Heart left ventricle (tissue), 16 donors: ENCODE results near the gene THADA. TPM values are rescaled to one million over a fixed set of nuclear protein-coding genes. Genes with fewer than 3 reads are reported as not detected.

Experiments used
- ATAC-seq, 4 donors: fragments of 200-7000 bp; cut with Tn5 transposase; one replicate each; pipeline ENCODE4 v1.9.1; 2020 to 2022; ENCODE audit warnings: moderate library complexity in 4 of 4, mild to moderate bottlenecking in 3 of 4, moderate number of reproducible peaks in 1 of 4
- DNase-seq, 5 donors: peaks; one replicate each; pipeline ENCODE4 v3.0.0-alpha.2; 2020
- H3K27ac ChIP-seq, 12 donors: fragments of 200-600 bp; sonication (generic) in 4 of 12; one replicate each; pipeline versions ENCODE4 v1.5.0 to v1.8.0; 2016 to 2022; ENCODE audit warnings: mild to moderate bottlenecking in 2 of 12
- H3K27me3 ChIP-seq, 9 donors: fragments of 200-600 bp; sonication (generic) in 2 of 9; one replicate each; pipeline versions ENCODE4 v1.5.1 to v1.8.0; 2016 to 2022; ENCODE audit warnings: mild to moderate bottlenecking in 3 of 9
- H3K36me3 ChIP-seq, 9 donors: fragments of 200-600 bp; sonication (generic) in 2 of 9; one replicate each; pipeline versions ENCODE4 v1.5.0 to v1.8.0; 2018 to 2022; ENCODE audit warnings: mild to moderate bottlenecking in 2 of 9
- H3K4me1 ChIP-seq, 12 donors: fragments of 200-600 bp; sonication (generic) in 4 of 12; one replicate each; pipeline versions ENCODE4 v1.5.0 to v1.8.0; 2016 to 2022; ENCODE audit warnings: mild to moderate bottlenecking in 3 of 12
- H3K4me3 ChIP-seq, 12 donors: fragments of 200-600 bp; sonication (generic) in 4 of 12; one replicate each; pipeline versions ENCODE4 v1.5.0 to v1.8.0; 2017 to 2022; ENCODE audit warnings: mild to moderate bottlenecking in 9 of 12, moderate library complexity in 4 of 12
- H3K9me3 ChIP-seq, 12 donors: fragments of 200-600 bp; sonication (generic) in 4 of 12; one replicate each; pipeline versions ENCODE4 v1.5.0 to v1.8.0; 2016 to 2022; ENCODE audit warnings: mild to moderate bottlenecking in 1 of 12
- CTCF ChIP-seq, 12 donors: fragments of 200-600 bp; sonication (generic) in 4 of 12; IDR thresholded peaks; one replicate each; pipeline versions ENCODE4 v1.5.0 to v1.8.0; 2018 to 2022; ENCODE audit warnings: antibody characterized with exemption in 12 of 12, mild to moderate bottlenecking in 5 of 12
- POLR2A ChIP-seq, 2 donors: fragments of 450-650 bp; IDR thresholded peaks; one replicate each; pipeline ENCODE4 v1.6.1; 2017; ENCODE audit warnings: antibody characterized with exemption in 2 of 2, mild to moderate bottlenecking in 2 of 2, moderate library complexity in 2 of 2
- WGBS, 4 donors: extraction: QIAGEN DNeasy Blood & Tissue Kit in 2 of 4; methylation state at CpG; one replicate each; pipeline versions ENCODE4 v1.1.5 to v1.1.7; 2013 to 2018; 5-methylcytosine and 5-hydroxymethylcytosine counted together
- intact Hi-C, 10 donors: fragments of 100-400 bp; cut with DNase I; formaldehyde crosslinking; loops; one replicate each; pipeline versions ENCODE4 v1.11.1 to v1.14.2; 2022
- polyA plus RNA-seq, 2 donors: library from polyadenylated mRNA; stranded (reverse); fragments of 200-250 nt; gene quantifications; one replicate each; pipeline ENCODE4 v1.2.3, GENCODE V29; 2013
- total RNA-seq, 9 donors: library from RNA; depleted of rRNA in 2 of 9; stranded (reverse); fragments of >200 nt in 2 of 9; fragmentation: NEBNext Ultra II Directional in 3 of 9; extraction: Animal tissue kit (Norgen Biotek cat#: 25700) in 3 of 9; gene quantifications; one replicate each; pipeline versions ENCODE4 v1.1.0 to v1.2.4, GENCODE V29; 2016 to 2023
- donor health status: ischemic (EF 13 %, LVEDD 7.1; RV severe dilation, severe dysfunction).
- donor health status: healthy with polysubstance abuse.
- donor health status: DM: no; HTN: yes; CAD: no.
- donor health status: DM: no; HTN: no; CAD: no.
- donor health status: ischemic (EF 25% LVEDD 6.9; RV normal size, moderate dysfunction).
- donor health status: ischemic (EF 25% LVEDD 5.7; RV mildly dilated, moderate dysfunction).
- donor health status: healthy.
- donor health status: DM: yes; HTN: yes; CAD: no.
- donor health status: ischemic (EF 35%, LVEDD 5.7; RV mildly dilated, moderate dysfunction).
- donor health status: nonischemic (EF 11% LVEDD 7.7; RV severe dilation, severe dysfunction).
- donor health status: DM: yes; HTN: yes; CAD: no.
- donor health status: PGD.
- donor health status: ischemic (EF 29% LVEDD 5.4; RV normal size, mild dysfunction).
- donor health status: nonischemic (EF 23%, LVEDD 6.1; RV moderate dilation, normal function).

THADA gene
- total and polyA plus RNA-seq, 11 donors: 6.8 to 21.4 (median 13.0) TPM

GRCh38 chr2:43188561-43189386 lies 407.1 kb downstream of the THADA start:
- H3K36me3 ChIP-seq: no peaks in the 10 kb centered on the region
- no peak for TF ChIP-seq CTCF (IDR thresholded peaks at IDR 0.05)
- TF ChIP-seq POLR2A (IDR thresholded peaks at IDR 0.05): no peak
- no peaks in the 10 kb centered on the region for H3K9me3 ChIP-seq
- intact Hi-C loops: no loop called here
- ATAC-seq (no peak), DNase-seq (no peak)
- no peaks in the 10 kb centered on the region for H3K27me3 ChIP-seq
- WGBS, 4 donors: 93 to 96% (median 93%) methylated on average over 16 of the region's 16 CpGs
- H3K4me3 ChIP-seq: no peak overlapping the region
- peaks cover 0 to 40% (median 0%) of the 10 kb centered on the region in 12 donors for H3K4me1 ChIP-seq
- no peak overlapping the region for H3K27ac ChIP-seq

- intact Hi-C loops: no loop called here
- WGBS, 4 donors: 74 to 89% (median 79%) methylated on average over 11 to 12 of the region's 12 CpGs
- ATAC-seq (peak in 3 of 4 donors; percentile 32 to 61 (median 56)), DNase-seq (no peak)
- Histone ChIP-seq H3K27me3 (no peaks in the 10 kb centered on the region), H3K36me3 (no peaks in the 10 kb centered on the region), H3K4me1 (peaks cover 0 to 27% (median 0%) of the 10 kb centered on the region in 12 donors), H3K4me3 (no peak overlapping the region), H3K27ac (peak overlapping the region in 5 of 12 donors; percentile 17 to 42 (median 39)), H3K9me3 (no peaks in the 10 kb centered on the region)
- TF ChIP-seq CTCF (IDR thresholded peaks at IDR 0.05) (no peak), POLR2A (IDR thresholded peaks at IDR 0.05) (no peak)
These were observed 409.0 kb downstream of the THADA start for GRCh38 chr2:43186679-43187374.

- TF ChIP-seq POLR2A (IDR thresholded peaks at IDR 0.05) (no peak), CTCF (IDR thresholded peaks at IDR 0.05) (no peak)
- 96 to 98% (median 97%) methylated on average over 6 of the region's 6 CpGs for WGBS, 4 donors
These were observed 409.5 kb downstream of the THADA start for GRCh38 chr2:43186321-43186678.

GRCh38 chr2:43185146-43185545 lies 410.7 kb downstream of the THADA start:
- H3K4me3 ChIP-seq: no peak overlapping the region
- peak overlapping the region in 1 of 12 donors; percentile 29 for H3K27ac ChIP-seq

More at GRCh38 chr2:43186321-43186678, 409.5 kb downstream of the THADA start:
- DNase-seq (no peak), ATAC-seq (no peak)
- no peaks in the 10 kb centered on the region for H3K27me3 ChIP-seq
- peaks cover 0 to 27% (median 0%) of the 10 kb centered on the region in 12 donors for H3K4me1 ChIP-seq
- no peak overlapping the region for H3K4me3 ChIP-seq
- H3K27ac ChIP-seq: peak overlapping the region in 2 of 12 donors; percentile 40 to 42
- intact Hi-C loops: no loop called here
- H3K36me3 ChIP-seq: no peaks in the 10 kb centered on the region
- H3K9me3 ChIP-seq: no peaks in the 10 kb centered on the region

More at GRCh38 chr2:43185146-43185545, 410.7 kb downstream of the THADA start:
- intact Hi-C loops: no loop called here
- TF ChIP-seq CTCF (IDR thresholded peaks at IDR 0.05): no peak
- no peak for TF ChIP-seq POLR2A (IDR thresholded peaks at IDR 0.05)
- Histone ChIP-seq H3K4me1 (peaks cover 0 to 23% (median 0%) of the 10 kb centered on the region in 12 donors), H3K9me3 (no peaks in the 10 kb centered on the region), H3K36me3 (no peaks in the 10 kb centered on the region), H3K27me3 (no peaks in the 10 kb centered on the region)
- DNase-seq (no peak), ATAC-seq (peak in 1 of 4 donors; percentile 47)
- 52 to 79% (median 66%) methylated on average over 4 of the region's 4 CpGs for WGBS, 4 donors
